ENCODE data around the gene CNTN6. TPM values are rescaled to one million over a fixed set of nuclear protein-coding genes. Genes with fewer than 3 reads are reported as not detected.

Gene CNTN6
- total RNA-seq, 1 donor from 2014 or later, result 0.98 TPM

- TF ChIP-seq POLR2AphosphoS5 (IDR thresholded peaks at IDR 0.05; ENCODE audit: insufficient read depth in 1 of 2, low read depth in 1 of 2), result no peak
- TF ChIP-seq POLR2A (IDR thresholded peaks at IDR 0.05), result no peak
- TF ChIP-seq CTCF (IDR thresholded peaks at IDR 0.05), result no peak
- no peaks in the 10 kb centered on the region for H3K36me3 ChIP-seq
Measured at GRCh38 chr3:1179146-1179545, 86.3 kb downstream of the CNTN6 start.

DNA sequence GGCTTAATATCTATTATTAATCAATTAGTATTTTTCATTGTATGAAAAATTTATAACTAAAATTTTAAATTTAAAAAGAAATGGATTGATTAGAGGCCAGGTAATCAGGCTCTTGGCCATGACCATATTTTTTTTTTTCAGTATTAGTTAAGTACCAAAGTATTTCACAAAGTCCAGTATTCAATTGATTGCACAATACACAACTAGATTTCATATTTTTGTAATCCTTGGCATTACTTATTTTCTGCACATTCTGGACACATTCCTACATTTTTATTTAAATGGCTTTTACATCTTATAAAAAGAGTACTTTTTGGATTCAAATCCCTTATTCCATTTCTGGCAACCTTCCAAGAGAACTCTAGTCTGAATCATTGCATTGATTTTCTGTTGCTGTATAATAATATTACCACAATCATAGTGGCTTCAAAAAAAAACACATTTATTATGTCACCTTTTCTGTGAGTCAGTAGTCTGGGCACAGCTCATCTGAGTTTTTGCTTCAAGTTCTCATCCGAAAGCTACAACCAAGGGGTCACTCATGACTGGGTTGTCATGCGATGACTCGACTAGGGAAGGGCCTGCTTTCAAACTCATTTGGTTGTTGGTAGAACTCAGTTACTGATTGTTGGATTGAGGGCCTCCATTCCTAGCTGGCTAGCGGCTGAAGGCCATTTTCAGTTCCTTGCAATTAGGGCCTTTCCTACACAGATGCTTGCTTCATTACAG lies 90.7 kb downstream of the CNTN6 start:
- Histone ChIP-seq H3K4me1 (no peaks in the 10 kb centered on the region), H3K36me3 (no peaks in the 10 kb centered on the region), H3K27me3 (no peaks in the 10 kb centered on the region), H3K27ac (no peak overlapping the region), H3K4me3 (no peak overlapping the region), H3K9me3 (no peaks in the 10 kb centered on the region)
- no peak for TF ChIP-seq CTCF (IDR thresholded peaks at IDR 0.05)
- TF ChIP-seq POLR2A (IDR thresholded peaks at IDR 0.05), result no peak
- TF ChIP-seq POLR2AphosphoS5 (IDR thresholded peaks at IDR 0.05; ENCODE audit: insufficient read depth in 1 of 2, low read depth in 1 of 2), result no peak
- intact Hi-C loops (cut with DNase I), result no loop called here
- DNase-seq (ENCODE audit: extremely low spot score in 2 of 2), result no peak

More at GRCh38 chr3:1179146-1179545, 86.3 kb downstream of the CNTN6 start:
- Histone ChIP-seq H3K27ac (no peak overlapping the region), H3K4me1 (no peaks in the 10 kb centered on the region), H3K27me3 (no peaks in the 10 kb centered on the region), H3K4me3 (no peak overlapping the region), H3K9me3 (no peaks in the 10 kb centered on the region)
- DNase-seq (ENCODE audit: extremely low spot score in 2 of 2), result no peak
- intact Hi-C loops (cut with DNase I), result no loop called here

DNA sequence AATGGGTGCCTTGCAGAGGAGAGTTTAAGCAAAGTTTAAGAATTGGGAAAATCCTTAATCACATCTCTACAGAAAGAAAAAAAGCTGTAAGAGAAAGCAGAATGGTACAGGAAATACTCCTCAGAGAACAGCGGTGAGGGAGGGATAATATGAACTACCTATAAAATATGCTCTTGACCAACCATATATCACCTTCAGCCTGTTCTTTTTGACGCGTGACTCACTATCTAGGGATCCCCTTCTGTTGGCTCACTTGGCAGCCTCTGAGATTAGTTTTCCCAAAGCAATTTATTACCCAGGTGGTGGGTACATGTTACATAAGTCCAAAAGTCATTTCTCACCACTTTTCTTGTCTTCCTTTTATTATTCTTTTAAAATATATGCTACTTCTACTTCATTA lies 97.7 kb downstream of the CNTN6 start:
- intact Hi-C loops (cut with DNase I), result no loop called here
- DNase-seq (ENCODE audit: extremely low spot score in 2 of 2), result no peak
- no peak overlapping the region for H3K27ac ChIP-seq
- H3K4me1 ChIP-seq, result no peaks in the 10 kb centered on the region
- no peak overlapping the region for H3K4me3 ChIP-seq
- H3K9me3 ChIP-seq, result no peaks in the 10 kb centered on the region
- no peaks in the 10 kb centered on the region for H3K36me3 ChIP-seq
- no peak for TF ChIP-seq POLR2AphosphoS5 (IDR thresholded peaks at IDR 0.05; ENCODE audit: insufficient read depth in 1 of 2, low read depth in 1 of 2)
- TF ChIP-seq POLR2A (IDR thresholded peaks at IDR 0.05), result no peak
- no peak for TF ChIP-seq CTCF (IDR thresholded peaks at IDR 0.05)
- H3K27me3 ChIP-seq, result no peaks in the 10 kb centered on the region

DNA sequence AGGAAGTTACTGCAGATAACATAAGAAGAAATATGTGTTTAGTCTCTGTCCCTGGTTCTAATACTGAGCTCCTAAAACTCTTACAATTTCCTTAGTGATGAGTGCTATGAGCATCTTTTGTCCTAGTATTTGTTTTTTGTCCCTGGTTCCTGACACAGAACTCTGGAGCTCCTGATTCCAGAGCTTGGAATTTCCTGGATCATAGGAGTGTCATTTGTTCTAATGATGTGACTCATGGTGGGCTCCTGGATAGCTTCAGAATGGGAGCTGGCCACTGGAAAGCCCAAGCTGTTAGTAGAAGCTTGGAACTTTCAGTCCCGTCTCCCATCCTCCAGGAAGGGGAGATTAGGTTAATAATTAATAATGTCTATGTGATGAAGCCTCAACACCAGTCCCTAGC lies 98.2 kb downstream of the CNTN6 start:
- Histone ChIP-seq H3K36me3 (no peaks in the 10 kb centered on the region), H3K27ac (no peak overlapping the region), H3K4me3 (no peak overlapping the region), H3K9me3 (no peaks in the 10 kb centered on the region), H3K27me3 (no peaks in the 10 kb centered on the region), H3K4me1 (no peaks in the 10 kb centered on the region)
- no peak for DNase-seq (ENCODE audit: extremely low spot score in 2 of 2)
- intact Hi-C loops (cut with DNase I), result no loop called here
- no peak for TF ChIP-seq CTCF (IDR thresholded peaks at IDR 0.05)
- no peak for TF ChIP-seq POLR2A (IDR thresholded peaks at IDR 0.05)
- no peak for TF ChIP-seq POLR2AphosphoS5 (IDR thresholded peaks at IDR 0.05; ENCODE audit: insufficient read depth in 1 of 2, low read depth in 1 of 2)

- Histone ChIP-seq H3K36me3 (no peaks in the 10 kb centered on the region), H3K27me3 (no peaks in the 10 kb centered on the region), H3K4me1 (no peaks in the 10 kb centered on the region), H3K9me3 (no peaks in the 10 kb centered on the region), H3K27ac (no peak overlapping the region), H3K4me3 (no peak overlapping the region)
- intact Hi-C loops (cut with DNase I), result no loop called here
- TF ChIP-seq POLR2A (IDR thresholded peaks at IDR 0.05), result no peak
- TF ChIP-seq POLR2AphosphoS5 (IDR thresholded peaks at IDR 0.05; ENCODE audit: insufficient read depth in 1 of 2, low read depth in 1 of 2), result no peak
- no peak for TF ChIP-seq CTCF (IDR thresholded peaks at IDR 0.05)
- no peak for DNase-seq (ENCODE audit: extremely low spot score in 2 of 2)
Measured at GRCh38 chr3:1195947-1196346, 103.1 kb downstream of the CNTN6 start.

Measured in vagina (tissue), 2 donors.